Measurements from ENCODE around the gene C1orf21. TPM values are rescaled to one million over a fixed set of nuclear protein-coding genes. Genes with fewer than 3 reads are reported as not detected.

Gene C1orf21
- total RNA-seq, 1 experiment from 2014 or later = 28.5 TPM

DNA sequence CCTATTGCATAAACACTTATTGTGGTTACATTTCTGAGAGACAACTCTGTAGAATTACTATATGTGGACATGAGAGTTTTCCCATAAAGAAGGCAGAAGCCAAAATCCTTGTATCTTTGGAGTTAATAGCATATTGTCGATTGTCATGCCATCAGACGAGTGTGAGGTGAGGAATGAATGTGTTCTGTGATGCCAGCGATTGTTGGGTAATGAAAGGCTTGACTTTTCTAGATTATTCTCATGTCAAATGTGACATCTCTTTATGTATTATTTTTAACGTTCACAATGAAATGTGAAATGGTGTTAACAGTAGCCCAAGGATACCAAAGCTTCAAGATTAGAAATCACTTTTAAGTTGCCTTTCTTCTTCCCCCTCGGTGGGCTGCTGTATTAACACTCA lies 84.9 kb downstream of the C1orf21 start (continued):
- TF ChIP-seq ARID4B (CRISPR knock-in tag; IDR thresholded peaks at IDR 0.05; ENCODE audit: borderline replicate concordance) = no peak

GRCh38 chr1:184472136-184472535 lies 85.3 kb downstream of the C1orf21 start:
- POLR2A ChIA-PET = no interaction called here
- H3K4me1 Mint-ChIP-seq = peaks cover 21% of the 10 kb centered on the region
- TF ChIP-seq ATF2 (CRISPR knock-in tag; IDR thresholded peaks at IDR 0.05; ENCODE audit: borderline replicate concordance, low read depth) (no peak), USF2 (CRISPR knock-in tag; IDR thresholded peaks at IDR 0.05) (no peak), SP1 (CRISPR knock-in tag; conservative IDR thresholded peaks at IDR 0.05) (no peak), MYBL2 (CRISPR knock-in tag; IDR thresholded peaks at IDR 0.05) (no peak), NR1H2 (CRISPR knock-in tag; IDR thresholded peaks at IDR 0.05) (no peak), ARID4B (CRISPR knock-in tag; IDR thresholded peaks at IDR 0.05; ENCODE audit: borderline replicate concordance) (no peak), NR2C2 (CRISPR knock-in tag; IDR thresholded peaks at IDR 0.05) (no peak), CREB1 (CRISPR knock-in tag; IDR thresholded peaks at IDR 0.05) (no peak), ZSCAN18 (CRISPR knock-in tag; IDR thresholded peaks at IDR 0.05) (no peak), OVOL2 (CRISPR knock-in tag; IDR thresholded peaks at IDR 0.05; ENCODE audit: borderline replicate concordance) (no peak), ZNF423 (CRISPR knock-in tag; IDR thresholded peaks at IDR 0.05) (no peak), TEAD4 (CRISPR knock-in tag; IDR thresholded peaks at IDR 0.05) (no peak), NFYB (CRISPR knock-in tag; conservative IDR thresholded peaks at IDR 0.05; ENCODE audit: low read depth) (no peak), NFE2L1 (CRISPR knock-in tag; IDR thresholded peaks at IDR 0.05) (no peak)
- TF ChIP-seq, protein P1, sequence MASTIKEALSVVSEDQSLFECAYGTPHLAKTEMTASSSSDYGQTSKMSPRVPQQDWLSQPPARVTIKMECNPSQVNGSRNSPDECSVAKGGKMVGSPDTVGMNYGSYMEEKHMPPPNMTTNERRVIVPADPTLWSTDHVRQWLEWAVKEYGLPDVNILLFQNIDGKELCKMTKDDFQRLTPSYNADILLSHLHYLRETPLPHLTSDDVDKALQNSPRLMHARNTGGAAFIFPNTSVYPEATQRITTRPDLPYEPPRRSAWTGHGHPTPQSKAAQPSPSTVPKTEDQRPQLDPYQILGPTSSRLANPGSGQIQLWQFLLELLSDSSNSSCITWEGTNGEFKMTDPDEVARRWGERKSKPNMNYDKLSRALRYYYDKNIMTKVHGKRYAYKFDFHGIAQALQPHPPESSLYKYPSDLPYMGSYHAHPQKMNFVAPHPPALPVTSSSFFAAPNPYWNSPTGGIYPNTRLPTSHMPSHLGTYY (CRISPR knock-in tag; IDR thresholded peaks at IDR 0.05) = no peak
- TF ChIP-seq, protein P2, sequence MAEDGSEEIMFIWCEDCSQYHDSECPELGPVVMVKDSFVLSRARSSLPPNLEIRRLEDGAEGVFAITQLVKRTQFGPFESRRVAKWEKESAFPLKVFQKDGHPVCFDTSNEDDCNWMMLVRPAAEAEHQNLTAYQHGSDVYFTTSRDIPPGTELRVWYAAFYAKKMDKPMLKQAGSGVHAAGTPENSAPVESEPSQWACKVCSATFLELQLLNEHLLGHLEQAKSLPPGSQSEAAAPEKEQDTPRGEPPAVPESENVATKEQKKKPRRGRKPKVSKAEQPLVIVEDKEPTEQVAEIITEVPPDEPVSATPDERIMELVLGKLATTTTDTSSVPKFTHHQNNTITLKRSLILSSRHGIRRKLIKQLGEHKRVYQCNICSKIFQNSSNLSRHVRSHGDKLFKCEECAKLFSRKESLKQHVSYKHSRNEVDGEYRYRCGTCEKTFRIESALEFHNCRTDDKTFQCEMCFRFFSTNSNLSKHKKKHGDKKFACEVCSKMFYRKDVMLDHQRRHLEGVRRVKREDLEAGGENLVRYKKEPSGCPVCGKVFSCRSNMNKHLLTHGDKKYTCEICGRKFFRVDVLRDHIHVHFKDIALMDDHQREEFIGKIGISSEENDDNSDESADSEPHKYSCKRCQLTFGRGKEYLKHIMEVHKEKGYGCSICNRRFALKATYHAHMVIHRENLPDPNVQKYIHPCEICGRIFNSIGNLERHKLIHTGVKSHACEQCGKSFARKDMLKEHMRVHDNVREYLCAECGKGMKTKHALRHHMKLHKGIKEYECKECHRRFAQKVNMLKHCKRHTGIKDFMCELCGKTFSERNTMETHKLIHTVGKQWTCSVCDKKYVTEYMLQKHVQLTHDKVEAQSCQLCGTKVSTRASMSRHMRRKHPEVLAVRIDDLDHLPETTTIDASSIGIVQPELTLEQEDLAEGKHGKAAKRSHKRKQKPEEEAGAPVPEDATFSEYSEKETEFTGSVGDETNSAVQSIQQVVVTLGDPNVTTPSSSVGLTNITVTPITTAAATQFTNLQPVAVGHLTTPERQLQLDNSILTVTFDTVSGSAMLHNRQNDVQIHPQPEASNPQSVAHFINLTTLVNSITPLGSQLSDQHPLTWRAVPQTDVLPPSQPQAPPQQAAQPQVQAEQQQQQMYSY (CRISPR knock-in tag; IDR thresholded peaks at IDR 0.05) = no peak
- H3K27ac Mint-ChIP-seq = no peak overlapping the region
- H3K9me3 Mint-ChIP-seq = no peaks in the 10 kb centered on the region
- DNase-seq (ENCODE audit: low spot score) = no peak
- ATAC-seq = no peak
- CTCF ChIA-PET = interaction anchor here (2.5 kb wide), 1 partner anchor 192 kb away, joined by 6 read pairs; no protein-coding TSS in a partner anchor
- no peaks in the 10 kb centered on the region for H3K27me3 Mint-ChIP-seq (ENCODE audit: low read depth)
- H3K4me3 Mint-ChIP-seq = no peak overlapping the region
- H3K36me3 Mint-ChIP-seq = no peaks in the 10 kb centered on the region

Data from WTC11 (cell line).